Activated T-cell treated with anti-CD3 and anti-CD28 coated beads, Interleukin-2, amount 50 U/mL, for 72 hours (primary cell): Measurements from ENCODE around the gene PPP1R3C. TPM values are rescaled to one million over a fixed set of nuclear protein-coding genes. Genes with fewer than 3 reads are reported as not detected.

ENCODE experiments used
- ATAC-seq, 2 donors: fragments of 150-1000 bp; cut with Tn5 transposase; replicated peaks in 1 of 2; 2 replicates each; pipeline ENCODE4 v1.10.0; 2021; ENCODE audit warnings: moderate library complexity in 2 of 2, mild to moderate bottlenecking in 1 of 2
- DNase-seq, 2 donors: peaks; one replicate each; pipeline ENCODE4 v3.0.0; 2021 to 2022; ENCODE audit warnings: mixed read lengths in 1 of 2
- H3K27ac Mint-ChIP-seq: one replicate; pipeline ENCODE4 v1.8.0; 2022; ENCODE audit warnings: mild to moderate bottlenecking, moderate library complexity, mixed read lengths
- H3K27me3 Mint-ChIP-seq: one replicate; pipeline ENCODE4 v1.8.0; 2022; ENCODE audit warnings: low read depth, mixed read lengths
- H3K36me3 Mint-ChIP-seq, 2 donors: one replicate each; pipeline ENCODE4 v1.8.0; 2022; ENCODE audit warnings: mixed read lengths in 2 of 2, mild to moderate bottlenecking in 1 of 2; ENCODE audit not compliant: insufficient read depth in 2 of 2
- H3K4me1 Mint-ChIP-seq: one replicate; pipeline ENCODE4 v1.8.0; 2022; ENCODE audit warnings: low read depth, mixed read lengths
- H3K4me3 Mint-ChIP-seq, 2 donors: one replicate each; pipeline ENCODE4 v1.8.0; 2022; ENCODE audit warnings: mild to moderate bottlenecking in 2 of 2, mixed read lengths in 2 of 2, moderate library complexity in 2 of 2
- H3K9me3 Mint-ChIP-seq, 2 donors: one replicate each; pipeline ENCODE4 v1.8.0; 2022; ENCODE audit warnings: mixed read lengths in 2 of 2
- total RNA-seq, 2 donors: library from RNA; stranded (reverse); gene quantifications; one replicate each; pipeline ENCODE4 v1.2.3, GENCODE V29; 2022

The PPP1R3C gene
- total RNA-seq, 2 donors from 2014 or later = 0.12 to 0.16 TPM

DNA sequence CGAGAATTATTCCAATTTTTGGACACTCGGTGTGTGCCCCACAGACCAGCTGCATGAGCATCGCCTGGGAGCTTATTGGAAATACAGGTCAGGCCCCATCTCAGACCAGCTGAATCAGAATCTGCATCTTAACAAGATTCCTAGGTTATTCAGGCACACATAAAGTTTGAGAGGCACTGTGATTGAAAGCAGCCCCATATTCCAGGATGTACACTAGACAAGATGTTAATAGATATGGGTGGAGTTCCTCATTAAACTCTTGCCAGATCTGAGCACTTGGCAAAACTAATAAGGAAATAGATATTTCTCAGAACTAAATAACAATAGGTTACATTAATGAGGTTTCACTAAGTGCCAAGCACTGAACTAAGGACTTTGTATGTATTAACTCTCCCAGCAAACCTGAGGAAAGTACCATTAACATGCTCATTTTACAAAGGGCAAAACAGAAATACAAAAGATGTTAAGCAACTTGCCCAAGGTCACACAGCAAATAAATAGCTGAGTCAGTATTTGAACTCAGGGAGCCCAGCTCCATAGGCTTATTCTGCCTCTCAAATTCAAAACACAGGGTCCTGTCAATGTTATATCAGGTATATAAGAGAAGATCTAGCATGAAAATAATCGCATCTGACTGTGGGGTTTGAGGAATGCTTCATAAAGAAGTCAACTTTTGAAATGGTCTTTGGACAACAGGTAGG, 29.9 kb downstream of the PPP1R3C start:
- ATAC-seq (no peak), DNase-seq (no peak)
- H3K4me3 Mint-ChIP-seq = no peak overlapping the region
- peaks cover 0 to 1% of the 10 kb centered on the region in 2 donors for H3K36me3 Mint-ChIP-seq
- peaks cover 9% of the 10 kb centered on the region for H3K4me1 Mint-ChIP-seq
- peaks cover 29% of the 10 kb centered on the region for H3K27me3 Mint-ChIP-seq
- H3K9me3 Mint-ChIP-seq = peaks cover 4% of the 10 kb centered on the region in 2 donors
- no peak overlapping the region for H3K27ac Mint-ChIP-seq

DNA sequence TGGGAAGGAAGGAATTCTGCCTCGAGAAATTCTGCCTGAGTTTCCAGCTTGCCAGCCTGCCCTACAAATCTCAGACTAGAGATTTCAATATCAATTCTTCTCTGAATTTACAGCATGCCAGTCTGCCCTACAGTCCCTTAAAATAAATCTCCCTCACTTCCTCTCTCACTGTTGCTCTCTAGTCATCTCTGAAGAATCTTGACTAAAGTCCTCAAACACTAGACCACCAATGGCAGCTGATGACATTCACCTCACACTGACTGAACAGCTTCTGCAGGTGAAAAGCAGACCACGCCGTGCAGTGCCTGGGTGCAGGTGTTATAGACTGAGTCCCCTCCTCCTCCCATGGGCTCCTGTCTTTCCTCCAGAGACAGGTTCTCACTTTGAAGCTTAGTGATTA, 30.4 kb downstream of the PPP1R3C start:
- H3K9me3 Mint-ChIP-seq = peaks cover 4% of the 10 kb centered on the region in 2 donors

DNA sequence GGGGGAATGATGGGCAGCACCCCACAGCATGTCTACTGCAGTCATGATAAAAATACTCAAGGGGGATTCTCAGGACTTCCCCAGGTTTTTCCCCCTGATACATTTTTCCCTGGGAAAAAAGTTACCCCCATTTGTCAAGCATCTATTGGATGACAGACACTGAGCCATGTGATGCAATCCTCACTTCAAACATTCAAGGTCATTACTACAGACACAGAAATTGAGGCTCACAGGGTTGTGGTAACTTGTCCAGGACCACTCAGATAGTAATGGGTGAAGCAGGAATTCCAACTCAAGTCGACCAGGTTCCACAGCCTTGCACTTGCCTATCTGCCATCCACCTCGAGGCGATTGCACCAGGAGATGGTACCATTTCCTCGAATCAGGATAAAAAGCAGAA, 31.7 kb downstream of the PPP1R3C start:
- ATAC-seq (no peak), DNase-seq (no peak)
- H3K9me3 Mint-ChIP-seq = peaks cover under 1 to 3% of the 10 kb centered on the region in 2 donors
- H3K4me3 Mint-ChIP-seq = no peak overlapping the region
- peaks cover 28% of the 10 kb centered on the region for H3K27me3 Mint-ChIP-seq
- peaks cover 15% of the 10 kb centered on the region for H3K4me1 Mint-ChIP-seq
- H3K27ac Mint-ChIP-seq = no peak overlapping the region
- peaks cover 0 to 1% of the 10 kb centered on the region in 2 donors for H3K36me3 Mint-ChIP-seq

More for the DNA sequence above, 30.4 kb downstream of the PPP1R3C start:
- no peak overlapping the region for H3K4me3 Mint-ChIP-seq
- peaks cover 29% of the 10 kb centered on the region for H3K27me3 Mint-ChIP-seq
- peaks cover 9% of the 10 kb centered on the region for H3K4me1 Mint-ChIP-seq
- H3K36me3 Mint-ChIP-seq = peaks cover 0 to 1% of the 10 kb centered on the region in 2 donors
- H3K27ac Mint-ChIP-seq = no peak overlapping the region
- DNase-seq = no peak
- no peak for ATAC-seq

DNA sequence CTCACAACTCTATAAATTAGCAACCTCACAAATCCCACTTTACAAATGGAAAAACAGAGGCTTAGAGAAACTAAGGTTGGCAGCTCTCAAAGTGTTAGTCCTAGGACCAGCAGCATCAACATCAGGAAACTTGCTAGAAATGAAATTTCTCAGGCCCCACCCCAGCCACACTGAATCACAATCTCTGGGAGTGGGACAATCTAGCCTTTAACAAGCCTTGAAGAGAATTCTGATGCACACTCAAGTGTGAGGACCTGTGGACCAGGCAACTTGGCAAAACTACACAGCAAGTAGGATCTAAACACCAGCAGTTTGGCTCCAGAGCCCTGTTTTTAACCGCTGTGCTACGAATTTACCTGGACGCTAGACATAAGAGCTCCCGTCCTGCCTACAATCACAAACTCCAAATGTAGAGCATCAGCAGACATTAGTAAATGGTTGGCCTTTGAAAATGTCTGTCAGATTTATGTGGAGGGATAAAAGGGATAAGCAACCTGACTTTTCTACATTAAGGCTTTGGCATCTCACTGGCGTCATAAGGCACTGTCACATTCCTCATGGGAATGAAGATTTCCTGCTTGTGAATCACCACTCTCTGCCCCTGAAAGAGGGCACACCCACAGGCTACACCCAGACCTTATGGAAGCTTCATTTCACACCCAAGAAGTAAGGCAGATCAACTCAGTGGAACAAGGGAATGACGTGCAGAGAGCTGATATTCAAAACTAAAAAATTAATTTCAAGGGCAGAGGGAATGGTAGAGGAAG, 34.5 kb downstream of the PPP1R3C start:
- Mint-ChIP-seq H3K4me3 (no peak overlapping the region), H3K36me3 (no peaks in the 10 kb centered on the region), H3K27ac (no peak overlapping the region), H3K27me3 (peaks cover 32% of the 10 kb centered on the region), H3K4me1 (peaks cover 6% of the 10 kb centered on the region), H3K9me3 (no peaks in the 10 kb centered on the region)
- no peak for ATAC-seq
- DNase-seq = no peak

DNA sequence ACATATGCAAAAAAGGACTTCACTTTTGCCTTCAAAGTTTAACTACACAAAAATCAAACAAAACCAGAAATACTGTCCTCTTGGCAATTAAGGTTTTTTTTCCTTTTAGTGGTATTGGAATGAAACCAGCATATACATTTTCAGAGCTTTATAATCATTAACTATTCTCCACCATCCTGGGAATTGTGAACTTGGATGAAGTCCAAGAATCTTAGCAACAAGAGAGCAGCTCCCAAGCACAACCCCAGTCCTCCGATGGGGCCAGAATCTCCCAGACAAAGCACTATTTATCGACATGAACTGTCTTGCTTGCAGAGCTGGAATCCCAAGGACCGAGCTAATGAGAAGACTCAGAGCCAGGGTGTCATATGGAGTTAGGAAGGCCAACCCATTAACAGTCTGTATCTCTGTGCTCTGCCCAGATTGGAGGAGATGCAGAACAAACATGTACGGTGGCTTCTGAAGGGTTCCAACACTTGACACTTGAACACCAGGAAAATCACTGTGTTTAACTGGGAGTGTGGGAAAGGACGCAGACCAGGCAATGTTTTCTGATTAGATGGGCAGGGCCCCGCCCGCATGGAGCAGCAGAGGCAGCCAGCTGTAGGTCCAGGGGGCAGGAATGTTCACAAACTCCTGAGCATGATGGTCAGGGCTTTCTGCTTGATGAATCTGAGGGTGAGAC, 35.5 kb downstream of the PPP1R3C start:
- ATAC-seq (no peak), DNase-seq (no peak)
- Mint-ChIP-seq H3K36me3 (no peaks in the 10 kb centered on the region), H3K27me3 (peaks cover 39% of the 10 kb centered on the region), H3K27ac (peak overlapping the region; percentile 10), H3K9me3 (no peaks in the 10 kb centered on the region), H3K4me1 (peaks cover 6% of the 10 kb centered on the region), H3K4me3 (no peak overlapping the region)

DNA sequence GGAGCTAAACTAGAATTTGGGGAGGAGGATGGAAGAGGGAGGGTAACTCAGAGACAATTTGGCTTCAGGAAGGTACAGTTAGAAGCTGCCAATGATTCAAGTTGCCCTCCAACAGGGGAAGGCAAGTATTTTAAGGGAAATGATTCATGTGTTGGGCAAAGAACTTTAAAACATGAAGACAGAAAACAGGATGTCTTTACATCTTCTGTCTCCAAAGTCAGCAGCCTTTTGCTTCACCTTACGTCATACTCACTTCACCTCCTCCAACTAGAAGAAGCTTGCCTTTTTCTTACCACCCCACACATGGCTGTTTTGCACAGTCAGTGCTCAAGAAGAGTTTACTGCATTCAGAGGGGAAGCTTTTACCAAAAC, 36.1 kb downstream of the PPP1R3C start:
- H3K4me3 Mint-ChIP-seq = no peak overlapping the region
- peaks cover 39% of the 10 kb centered on the region for H3K27me3 Mint-ChIP-seq
- H3K27ac Mint-ChIP-seq = peak overlapping the region; percentile 10
- peak; percentile 54 to 86 for ATAC-seq
- H3K36me3 Mint-ChIP-seq = no peaks in the 10 kb centered on the region
- peak in 1 of 2 donors; percentile 9 for DNase-seq
- no peaks in the 10 kb centered on the region for H3K9me3 Mint-ChIP-seq
- H3K4me1 Mint-ChIP-seq = peaks cover 6% of the 10 kb centered on the region

DNA sequence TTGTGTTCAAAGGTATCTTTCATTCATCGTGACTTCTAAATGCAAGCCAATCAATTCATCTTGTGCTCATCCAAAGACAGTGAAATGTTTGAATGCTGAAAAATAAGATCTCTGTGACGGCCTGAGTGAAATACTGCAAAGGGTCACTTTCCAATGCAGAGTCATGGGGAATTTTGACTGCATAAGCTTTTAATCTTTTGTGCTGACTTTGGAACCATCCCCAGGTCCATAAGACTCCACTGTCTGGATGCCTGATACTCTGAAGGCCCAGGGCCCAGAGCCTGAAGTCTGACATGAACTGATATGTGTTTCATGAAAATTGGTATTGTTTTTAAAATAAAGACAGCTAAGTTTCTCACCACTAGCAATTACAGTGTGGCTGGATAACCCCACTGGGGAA, 39.0 kb downstream of the PPP1R3C start:
- H3K4me3 Mint-ChIP-seq = no peak overlapping the region

DNA sequence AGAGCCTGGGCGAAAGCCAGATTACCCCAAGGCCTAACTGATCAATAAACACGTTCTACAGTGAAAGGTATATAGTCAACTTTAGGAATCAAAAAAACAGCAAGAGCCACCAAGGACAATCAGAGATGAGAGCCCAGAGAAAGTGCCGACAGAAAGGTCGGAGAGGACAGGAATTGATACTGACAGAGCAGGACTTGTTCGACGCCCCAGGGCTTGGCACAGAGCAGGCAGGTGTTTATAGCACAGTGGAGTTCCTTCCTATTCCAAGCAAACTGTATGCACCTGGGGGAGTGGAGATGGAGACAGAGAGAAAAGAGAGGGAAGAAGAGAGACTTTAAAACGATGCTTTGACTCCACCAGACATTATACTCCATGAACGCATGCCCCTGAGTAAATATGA, 39.5 kb downstream of the PPP1R3C start:
- no peak overlapping the region for H3K27ac Mint-ChIP-seq
- no peak for ATAC-seq
- H3K4me3 Mint-ChIP-seq = no peak overlapping the region
- H3K27me3 Mint-ChIP-seq = peaks cover 49% of the 10 kb centered on the region
- DNase-seq = no peak
- no peaks in the 10 kb centered on the region for H3K36me3 Mint-ChIP-seq
- H3K9me3 Mint-ChIP-seq = no peaks in the 10 kb centered on the region
- peaks cover 6% of the 10 kb centered on the region for H3K4me1 Mint-ChIP-seq

More for the DNA sequence above, 39.0 kb downstream of the PPP1R3C start:
- Mint-ChIP-seq H3K36me3 (no peaks in the 10 kb centered on the region), H3K4me1 (peaks cover 6% of the 10 kb centered on the region), H3K27ac (no peak overlapping the region), H3K9me3 (no peaks in the 10 kb centered on the region), H3K27me3 (peaks cover 49% of the 10 kb centered on the region)
- DNase-seq (no peak), ATAC-seq (no peak)

DNA sequence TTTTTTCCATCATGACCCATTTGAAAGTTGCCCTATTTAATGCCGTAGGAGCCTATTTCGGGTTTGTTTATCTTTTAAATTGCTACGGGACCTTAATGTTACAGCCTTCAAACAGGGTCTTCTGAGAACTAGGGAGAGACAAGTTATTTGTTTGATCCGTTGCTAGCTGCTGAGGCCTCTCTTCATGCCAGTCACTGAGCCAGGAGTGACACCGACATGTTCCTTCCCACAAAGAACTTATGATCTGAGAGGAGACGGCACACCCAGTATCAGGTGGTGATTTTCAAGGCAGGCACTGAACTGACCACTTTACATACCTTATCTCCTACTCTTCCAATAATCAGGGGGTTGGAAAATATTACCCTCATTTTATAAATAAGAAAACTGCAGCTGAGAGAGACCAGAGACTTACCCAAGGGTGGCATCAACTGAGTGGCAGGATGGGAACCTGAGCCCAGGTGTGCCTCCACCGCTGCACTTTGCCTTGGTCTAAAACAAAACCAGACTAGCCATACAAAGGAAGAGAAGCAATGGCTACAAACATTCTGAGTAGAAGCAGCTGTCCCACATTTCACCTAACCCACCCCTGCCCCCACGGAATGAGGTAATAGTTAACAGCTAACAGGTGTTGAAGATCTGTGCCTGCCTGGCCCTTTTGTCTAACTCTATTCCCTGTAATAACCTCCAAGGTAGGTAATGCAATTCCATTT, 40.5 kb downstream of the PPP1R3C start:
- H3K27me3 Mint-ChIP-seq = peaks cover 51% of the 10 kb centered on the region
- ATAC-seq = no peak
- H3K4me3 Mint-ChIP-seq = no peak overlapping the region
- H3K36me3 Mint-ChIP-seq = no peaks in the 10 kb centered on the region
- no peak for DNase-seq
- peaks cover 6% of the 10 kb centered on the region for H3K4me1 Mint-ChIP-seq
- H3K27ac Mint-ChIP-seq = no peak overlapping the region
- no peaks in the 10 kb centered on the region for H3K9me3 Mint-ChIP-seq

DNA sequence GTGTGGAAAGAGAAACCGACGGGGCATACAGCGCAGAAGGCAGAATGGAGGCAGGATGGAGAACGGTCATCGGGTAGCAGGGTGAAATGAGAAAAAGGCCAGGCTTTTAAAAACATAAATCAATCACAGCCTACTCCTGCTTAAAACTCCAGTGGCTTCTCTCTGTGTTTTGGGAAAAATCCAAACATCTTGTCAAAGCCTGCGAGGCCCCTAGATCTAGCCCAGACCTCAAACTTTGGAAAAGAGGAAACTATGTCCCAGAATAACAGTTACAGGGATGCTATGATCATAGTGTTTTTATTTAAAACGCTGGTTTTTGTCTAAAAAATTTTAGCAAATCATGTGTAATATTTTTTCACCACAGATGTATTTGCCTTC, 41.1 kb downstream of the PPP1R3C start:
- Mint-ChIP-seq H3K36me3 (no peaks in the 10 kb centered on the region), H3K4me1 (peaks cover 4% of the 10 kb centered on the region), H3K27ac (no peak overlapping the region), H3K27me3 (peaks cover 51% of the 10 kb centered on the region), H3K4me3 (no peak overlapping the region), H3K9me3 (no peaks in the 10 kb centered on the region)
- DNase-seq (no peak), ATAC-seq (no peak)

DNA sequence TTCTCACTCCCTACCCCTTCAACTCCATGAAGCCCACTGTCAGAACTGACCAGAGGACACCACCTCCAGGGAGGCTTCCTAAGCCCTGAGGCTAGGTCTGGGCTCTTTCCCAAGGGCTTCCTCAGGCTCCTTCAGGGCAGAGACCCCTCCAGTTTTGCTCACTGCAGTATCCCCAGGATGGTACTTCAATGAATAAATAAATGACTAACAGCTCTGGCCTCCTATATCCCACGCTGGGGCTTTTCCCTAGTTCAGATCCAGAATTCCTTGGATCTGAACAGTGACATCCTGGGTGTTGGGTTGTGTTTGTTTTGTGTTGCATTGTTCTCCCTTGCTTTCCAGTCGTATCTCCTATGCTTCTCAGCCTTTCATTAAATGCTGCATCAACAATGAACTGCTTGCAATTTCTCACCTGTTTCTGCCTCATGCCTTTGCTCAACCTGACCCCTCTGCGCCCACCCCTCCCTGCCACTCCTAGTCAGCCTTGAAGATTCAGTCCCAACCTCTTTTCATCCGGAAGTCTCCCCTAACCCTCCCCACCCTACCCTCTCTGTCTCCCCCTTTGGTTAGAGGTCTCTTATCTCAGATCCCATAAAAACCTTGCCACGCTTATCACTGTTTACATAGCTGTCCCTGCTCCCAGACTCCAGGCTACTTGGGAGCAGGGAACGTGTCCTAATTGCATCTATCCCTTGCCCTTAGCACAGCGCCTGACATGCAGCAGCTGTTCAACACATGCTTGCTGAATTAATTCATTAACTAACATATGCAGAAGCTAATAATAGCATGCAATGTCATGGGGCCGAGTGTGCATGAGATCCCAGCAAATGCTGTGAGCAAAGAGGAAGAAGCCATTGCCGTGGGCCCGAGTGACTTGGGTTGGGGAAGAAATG, 41.7 kb downstream of the PPP1R3C start:
- Mint-ChIP-seq H3K4me1 (no peaks in the 10 kb centered on the region), H3K36me3 (no peaks in the 10 kb centered on the region), H3K27ac (no peak overlapping the region), H3K9me3 (no peaks in the 10 kb centered on the region), H3K27me3 (peaks cover 56% of the 10 kb centered on the region), H3K4me3 (no peak overlapping the region)
- ATAC-seq (no peak), DNase-seq (no peak)
